NCI-H774 (cell line): Measurements from ENCODE around the gene FAM111A.
A peak's percentile ranks its signal among the peaks of the same experiment; 100 is the strongest.

Experiments used
- DNase-seq: peaks from one replicate; lab custom pipeline; 2025; lab: John Stamatoyannopoulos, UW

Gene FAM111A

GRCh38 chr11:59180168-59180776 is 37.6 kb downstream of the FAM111A start:
- DNase-seq = no peak

GRCh38 chr11:59180907-59181306 is 38.3 kb downstream of the FAM111A start:
- no peak for DNase-seq

DNA sequence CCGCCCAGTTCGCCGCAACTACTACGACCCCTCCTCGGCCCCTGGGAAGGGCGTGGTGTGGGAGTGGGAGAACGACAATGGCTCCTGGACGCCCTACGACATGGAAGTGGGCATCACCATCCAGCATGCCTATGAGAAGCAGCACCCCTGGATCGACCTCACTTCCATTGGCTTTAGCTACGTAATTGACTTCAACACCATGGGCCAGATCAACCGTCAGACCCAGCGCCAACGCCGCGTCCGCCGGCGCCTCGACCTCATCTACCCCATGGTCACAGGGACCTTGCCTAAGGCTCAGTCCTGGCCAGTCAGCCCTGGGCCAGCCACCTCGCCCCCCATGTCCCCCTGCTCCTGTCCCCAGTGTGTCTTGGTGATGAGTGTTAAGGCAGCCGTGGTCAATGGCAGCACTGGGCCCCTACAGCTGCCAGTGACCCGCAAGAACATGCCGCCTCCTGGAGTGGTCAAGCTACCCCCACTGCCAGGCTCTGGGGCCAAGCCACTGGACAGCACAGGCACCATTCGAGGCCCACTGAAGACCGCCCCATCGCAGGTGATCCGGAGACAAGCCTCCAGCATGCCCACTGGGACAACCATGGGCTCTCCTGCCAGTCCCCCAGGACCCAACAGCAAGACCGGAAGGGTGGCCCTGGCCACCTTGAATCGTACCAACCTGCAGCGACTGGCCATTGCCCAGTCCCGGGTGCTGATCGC is 39.2 kb downstream of the FAM111A start:
- DNase-seq = no peak

DNA sequence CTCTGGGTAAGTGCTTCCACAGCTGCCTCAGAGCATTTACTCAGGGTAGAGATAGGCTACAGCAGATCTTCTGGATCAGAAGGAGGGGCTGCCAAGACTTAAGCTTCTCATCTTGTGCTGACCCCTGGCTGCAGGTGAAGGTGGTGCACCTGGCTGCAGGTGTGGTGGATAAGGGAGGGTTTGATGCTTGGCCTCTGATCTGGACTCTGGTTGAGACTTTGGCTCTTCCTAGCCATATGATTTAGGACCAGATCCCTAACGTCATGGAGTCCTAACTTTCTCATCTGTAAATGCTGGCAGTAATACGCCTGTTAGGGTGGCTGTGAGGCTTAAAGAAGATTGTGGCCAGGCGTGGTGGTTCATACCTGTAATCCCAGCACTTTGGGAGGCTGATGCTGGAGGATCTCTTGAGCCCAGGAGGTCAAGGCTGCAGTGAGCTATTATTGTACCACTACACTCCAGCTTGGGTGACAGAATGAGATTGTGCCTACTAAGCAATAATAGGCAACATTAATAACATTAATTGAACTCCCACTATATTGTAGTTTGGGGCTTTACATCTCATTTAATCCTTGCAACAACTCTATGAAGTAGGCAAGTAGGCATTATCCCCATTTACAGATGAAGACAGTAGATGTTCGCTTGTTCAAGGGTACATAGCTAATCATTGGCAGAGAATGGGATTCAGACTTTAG is 39.9 kb downstream of the FAM111A start:
- no peak for DNase-seq

- DNase-seq = no peak
Observed at GRCh38 chr11:59183771-59184170, 41.1 kb downstream of the FAM111A start.

GRCh38 chr11:59184691-59185339 is 42.2 kb downstream of the FAM111A start:
- no peak for DNase-seq

DNA sequence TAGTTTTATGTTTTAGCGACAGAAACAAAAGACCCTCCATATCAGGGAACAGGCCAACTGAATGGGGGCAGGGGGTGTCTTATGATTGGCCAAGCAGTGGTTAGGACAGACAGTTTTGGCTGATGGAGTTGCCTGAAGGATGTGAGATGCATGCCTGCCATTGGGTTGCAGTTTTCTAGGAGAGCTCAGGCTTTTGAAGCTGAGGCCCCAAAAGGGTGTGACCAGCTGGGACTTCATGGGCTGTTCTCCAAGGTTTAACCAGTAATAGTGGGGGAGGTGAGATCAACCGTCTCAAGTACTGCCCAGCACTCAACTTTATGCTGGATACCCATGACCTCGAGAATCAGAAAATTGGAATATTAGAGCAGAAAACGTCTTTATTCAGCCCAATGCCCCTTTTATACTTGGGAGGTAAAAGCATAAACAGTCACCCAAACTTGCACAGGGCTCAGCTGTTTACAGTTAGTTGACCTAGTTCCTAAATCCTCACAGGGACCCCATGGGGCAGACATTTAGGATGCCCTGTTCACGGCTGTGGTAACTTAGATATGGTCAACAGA is 42.8 kb downstream of the FAM111A start:
- no peak for DNase-seq

DNA sequence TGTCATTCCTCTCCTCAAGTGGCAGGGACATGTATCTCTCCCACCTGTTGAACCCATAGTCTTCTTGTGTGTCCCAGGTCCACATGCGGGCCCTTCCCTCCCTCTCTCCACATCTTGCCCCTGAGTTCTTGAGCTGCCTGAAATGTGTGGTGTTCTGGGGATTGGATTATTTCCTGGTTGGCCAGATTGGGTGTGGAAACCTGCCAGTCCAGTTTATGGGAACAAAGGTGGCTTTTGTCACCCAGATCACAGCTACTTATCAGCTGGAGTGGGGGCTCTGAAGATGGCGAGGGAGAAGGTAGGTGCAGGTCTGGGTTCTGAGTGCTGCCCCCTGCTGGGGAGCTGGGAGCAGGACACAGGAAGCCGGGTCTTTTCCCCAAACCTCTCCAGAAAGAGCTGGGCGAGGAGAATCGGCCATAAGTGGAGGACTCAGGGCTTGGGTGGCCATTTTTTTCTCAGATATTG is 43.5 kb downstream of the FAM111A start:
- DNase-seq = no peak

DNA sequence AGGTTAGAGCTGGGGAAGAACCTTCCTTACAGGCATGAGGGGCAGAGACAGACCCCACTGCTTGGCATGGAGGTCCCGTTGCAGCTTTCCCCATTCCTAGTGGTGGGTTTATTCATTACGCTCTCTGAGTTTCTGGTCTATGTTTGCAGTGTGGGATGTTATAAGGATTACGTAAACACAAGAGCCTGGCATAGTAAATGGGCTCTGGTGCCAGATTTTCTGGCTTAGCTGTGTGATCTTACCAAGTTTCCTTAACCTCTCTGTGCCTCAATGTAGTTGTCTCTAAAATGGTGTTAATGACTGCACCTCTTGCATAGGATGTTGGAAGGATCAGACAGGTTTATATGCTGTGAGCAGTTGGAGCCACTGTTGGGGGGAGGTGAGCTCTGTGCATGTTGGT is 44.4 kb downstream of the FAM111A start:
- no peak for DNase-seq

DNA sequence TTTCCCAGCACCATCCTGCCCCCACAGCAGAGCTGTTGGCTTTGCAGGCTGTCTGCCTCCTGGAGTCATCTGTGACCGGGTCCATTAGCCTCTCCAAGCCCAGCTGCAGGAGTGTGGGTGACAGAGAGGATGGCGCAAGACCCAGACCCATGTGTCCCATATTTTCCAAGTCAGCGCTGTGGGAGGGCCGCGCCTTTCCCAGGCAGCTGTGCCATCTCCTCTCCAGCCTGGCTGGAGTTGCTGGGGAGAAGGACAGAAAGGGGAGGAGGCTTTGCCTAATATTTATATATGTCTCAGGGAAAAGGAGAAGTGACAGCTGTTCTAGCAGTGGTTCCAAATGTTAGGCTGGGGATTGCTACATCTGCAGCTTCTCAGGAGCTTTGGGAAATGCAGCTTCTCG is 44.9 kb downstream of the FAM111A start:
- DNase-seq = no peak

- no peak for DNase-seq
Observed at GRCh38 chr11:59188954-59189353, 46.3 kb downstream of the FAM111A start.

GRCh38 chr11:59189986-59190385 is 47.3 kb downstream of the FAM111A start:
- DNase-seq = no peak

GRCh38 chr11:59191095-59191494 is 48.4 kb downstream of the FAM111A start:
- DNase-seq = no peak

- no peak for DNase-seq
Observed at GRCh38 chr11:59191890-59192289, 49.2 kb downstream of the FAM111A start.

GRCh38 chr11:59192446-59193020 is 49.9 kb downstream of the FAM111A start:
- DNase-seq = no peak

- DNase-seq = no peak
Observed at GRCh38 chr11:59193587-59194130, 51.0 kb downstream of the FAM111A start.

- DNase-seq = peak; percentile 20
Observed at GRCh38 chr11:59195586-59195985, 52.9 kb downstream of the FAM111A start.

DNA sequence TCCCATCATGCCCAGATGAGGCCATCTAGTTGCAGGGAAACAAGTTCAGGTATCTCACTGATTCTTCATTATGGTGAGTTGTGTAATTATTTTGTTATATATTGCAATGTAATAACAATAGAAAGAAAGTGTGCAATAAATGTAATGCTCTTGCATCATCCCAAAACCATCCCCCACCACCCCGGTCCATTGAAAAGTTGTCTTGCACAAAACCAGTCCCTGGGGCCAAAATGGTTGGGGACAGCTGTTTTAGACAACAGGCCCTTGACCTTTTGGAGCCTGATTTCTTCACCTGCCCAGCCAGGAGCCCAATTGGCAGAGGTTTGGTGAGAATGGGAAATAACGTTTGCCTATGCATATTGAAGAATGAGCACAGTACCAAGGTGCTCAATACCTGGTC is 54.1 kb downstream of the FAM111A start:
- no peak for DNase-seq

- no peak for DNase-seq
Observed at GRCh38 chr11:59197991-59198390, 55.3 kb downstream of the FAM111A start.

DNA sequence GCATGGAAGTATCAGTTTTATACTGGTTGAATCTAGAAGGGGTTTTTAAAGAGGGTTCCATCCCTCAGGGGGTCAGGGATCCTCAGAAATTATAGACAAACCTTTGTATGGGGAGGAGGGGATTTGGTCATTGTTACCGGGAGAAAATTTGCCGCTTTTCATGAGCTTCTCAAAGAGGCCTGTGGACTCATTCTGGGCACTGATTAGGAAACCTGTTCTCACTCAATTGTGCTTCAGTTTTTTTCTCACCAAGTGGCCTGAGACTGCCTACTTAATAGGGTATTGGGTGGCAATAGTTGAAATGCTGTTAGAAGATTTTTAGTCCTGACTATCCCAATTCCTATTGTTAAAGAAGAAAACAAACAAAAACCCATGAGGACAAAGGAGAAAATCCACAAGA is 56.1 kb downstream of the FAM111A start:
- DNase-seq = no peak

- DNase-seq = no peak
Observed at GRCh38 chr11:59199546-59200422, 57.1 kb downstream of the FAM111A start.
